ENCODE data around the gene GALM.

Gene GALM

GRCh38 chr2:38763228-38763627 is 97.3 kb downstream of the GALM start:
- Histone ChIP-seq H3K27me3 (ENCODE audit: low read depth, low read length) (no peaks in the 10 kb centered on the region), H3K4me3 (ENCODE audit: low read depth in 1 of 2, low read length in 2 of 2) (no peak overlapping the region), H3K36me3 (ENCODE audit: control insufficient read depth in 1 of 2, insufficient read depth in 2 of 2, low read length in 2 of 2) (no peaks in the 10 kb centered on the region), H3K4me1 (ENCODE audit: control insufficient read depth in 1 of 2, insufficient read depth in 2 of 2, low read length in 2 of 2) (no peaks in the 10 kb centered on the region), H3K27ac (ENCODE audit: low read length) (no peak overlapping the region), H3K9me3 (ENCODE audit: control insufficient read depth in 1 of 2, low read length in 2 of 2) (no peaks in the 10 kb centered on the region)

- no peaks in the 10 kb centered on the region for H3K36me3 ChIP-seq (ENCODE audit: control insufficient read depth in 1 of 2, insufficient read depth in 2 of 2, low read length in 2 of 2)
- no peak overlapping the region for H3K27ac ChIP-seq (ENCODE audit: low read length)
- H3K9me3 ChIP-seq (ENCODE audit: control insufficient read depth in 1 of 2, low read length in 2 of 2), result no peaks in the 10 kb centered on the region
- no peaks in the 10 kb centered on the region for H3K4me1 ChIP-seq (ENCODE audit: control insufficient read depth in 1 of 2, insufficient read depth in 2 of 2, low read length in 2 of 2)
- no peak overlapping the region for H3K4me3 ChIP-seq (ENCODE audit: low read depth in 1 of 2, low read length in 2 of 2)
- no peaks in the 10 kb centered on the region for H3K27me3 ChIP-seq (ENCODE audit: low read depth, low read length)
Observed at GRCh38 chr2:38763728-38764127, 97.8 kb downstream of the GALM start.

- Histone ChIP-seq H3K4me3 (ENCODE audit: low read depth in 1 of 2, low read length in 2 of 2) (no peak overlapping the region), H3K9me3 (ENCODE audit: control insufficient read depth in 1 of 2, low read length in 2 of 2) (no peaks in the 10 kb centered on the region), H3K27ac (ENCODE audit: low read length) (no peak overlapping the region), H3K27me3 (ENCODE audit: low read depth, low read length) (no peaks in the 10 kb centered on the region), H3K4me1 (ENCODE audit: control insufficient read depth in 1 of 2, insufficient read depth in 2 of 2, low read length in 2 of 2) (no peaks in the 10 kb centered on the region), H3K36me3 (ENCODE audit: control insufficient read depth in 1 of 2, insufficient read depth in 2 of 2, low read length in 2 of 2) (no peaks in the 10 kb centered on the region)
Observed at GRCh38 chr2:38765149-38765548, 99.2 kb downstream of the GALM start.

GRCh38 chr2:38765551-38765950 is 99.6 kb downstream of the GALM start:
- no peaks in the 10 kb centered on the region for H3K4me1 ChIP-seq (ENCODE audit: control insufficient read depth in 1 of 2, insufficient read depth in 2 of 2, low read length in 2 of 2)
- H3K27me3 ChIP-seq (ENCODE audit: low read depth, low read length), result no peaks in the 10 kb centered on the region
- H3K9me3 ChIP-seq (ENCODE audit: control insufficient read depth in 1 of 2, low read length in 2 of 2), result no peaks in the 10 kb centered on the region
- H3K4me3 ChIP-seq (ENCODE audit: low read depth in 1 of 2, low read length in 2 of 2), result no peak overlapping the region
- no peaks in the 10 kb centered on the region for H3K36me3 ChIP-seq (ENCODE audit: control insufficient read depth in 1 of 2, insufficient read depth in 2 of 2, low read length in 2 of 2)
- H3K27ac ChIP-seq (ENCODE audit: low read length), result no peak overlapping the region

GRCh38 chr2:38771632-38772031 is 105.7 kb downstream of the GALM start:
- H3K36me3 ChIP-seq (ENCODE audit: control insufficient read depth in 1 of 2, insufficient read depth in 2 of 2, low read length in 2 of 2), result no peaks in the 10 kb centered on the region
- H3K4me1 ChIP-seq (ENCODE audit: control insufficient read depth in 1 of 2, insufficient read depth in 2 of 2, low read length in 2 of 2), result no peaks in the 10 kb centered on the region
- H3K4me3 ChIP-seq (ENCODE audit: low read depth in 1 of 2, low read length in 2 of 2), result no peak overlapping the region
- H3K9me3 ChIP-seq (ENCODE audit: control insufficient read depth in 1 of 2, low read length in 2 of 2), result no peaks in the 10 kb centered on the region
- H3K27ac ChIP-seq (ENCODE audit: low read length), result no peak overlapping the region
- H3K27me3 ChIP-seq (ENCODE audit: low read depth, low read length), result no peaks in the 10 kb centered on the region

GRCh38 chr2:38775097-38775920 is 109.4 kb downstream of the GALM start:
- Histone ChIP-seq H3K9me3 (ENCODE audit: control insufficient read depth in 1 of 2, low read length in 2 of 2) (no peaks in the 10 kb centered on the region), H3K4me1 (ENCODE audit: control insufficient read depth in 1 of 2, insufficient read depth in 2 of 2, low read length in 2 of 2) (peaks cover 0 to 8% of the 10 kb centered on the region in 2 donors), H3K27me3 (ENCODE audit: low read depth, low read length) (no peaks in the 10 kb centered on the region), H3K27ac (ENCODE audit: low read length) (no peak overlapping the region), H3K4me3 (ENCODE audit: low read depth in 1 of 2, low read length in 2 of 2) (no peak overlapping the region), H3K36me3 (ENCODE audit: control insufficient read depth in 1 of 2, insufficient read depth in 2 of 2, low read length in 2 of 2) (no peaks in the 10 kb centered on the region)

GRCh38 chr2:38775921-38776225 is 110.0 kb downstream of the GALM start:
- Histone ChIP-seq H3K27ac (ENCODE audit: low read length) (no peak overlapping the region), H3K4me1 (ENCODE audit: control insufficient read depth in 1 of 2, insufficient read depth in 2 of 2, low read length in 2 of 2) (peaks cover 0 to 8% of the 10 kb centered on the region in 2 donors), H3K36me3 (ENCODE audit: control insufficient read depth in 1 of 2, insufficient read depth in 2 of 2, low read length in 2 of 2) (no peaks in the 10 kb centered on the region), H3K4me3 (ENCODE audit: low read depth in 1 of 2, low read length in 2 of 2) (no peak overlapping the region), H3K27me3 (ENCODE audit: low read depth, low read length) (no peaks in the 10 kb centered on the region), H3K9me3 (ENCODE audit: control insufficient read depth in 1 of 2, low read length in 2 of 2) (no peaks in the 10 kb centered on the region)

- Histone ChIP-seq H3K27ac (ENCODE audit: low read length) (no peak overlapping the region), H3K36me3 (ENCODE audit: control insufficient read depth in 1 of 2, insufficient read depth in 2 of 2, low read length in 2 of 2) (peaks cover 4% of the 10 kb centered on the region in 2 donors), H3K4me1 (ENCODE audit: control insufficient read depth in 1 of 2, insufficient read depth in 2 of 2, low read length in 2 of 2) (peaks cover 0 to 8% of the 10 kb centered on the region in 2 donors), H3K4me3 (ENCODE audit: low read depth in 1 of 2, low read length in 2 of 2) (no peak overlapping the region), H3K9me3 (ENCODE audit: control insufficient read depth in 1 of 2, low read length in 2 of 2) (no peaks in the 10 kb centered on the region), H3K27me3 (ENCODE audit: low read depth, low read length) (no peaks in the 10 kb centered on the region)
Observed at GRCh38 chr2:38776531-38776930, 110.6 kb downstream of the GALM start.

GRCh38 chr2:38778687-38779082 is 112.8 kb downstream of the GALM start:
- Histone ChIP-seq H3K36me3 (ENCODE audit: control insufficient read depth in 1 of 2, insufficient read depth in 2 of 2, low read length in 2 of 2) (peaks cover 8 to 10% of the 10 kb centered on the region in 2 donors), H3K4me3 (ENCODE audit: low read depth in 1 of 2, low read length in 2 of 2) (peak overlapping the region; percentile 95 to 97), H3K9me3 (ENCODE audit: control insufficient read depth in 1 of 2, low read length in 2 of 2) (no peaks in the 10 kb centered on the region), H3K27me3 (ENCODE audit: low read depth, low read length) (no peaks in the 10 kb centered on the region), H3K4me1 (ENCODE audit: control insufficient read depth in 1 of 2, insufficient read depth in 2 of 2, low read length in 2 of 2) (peaks cover 0 to 8% of the 10 kb centered on the region in 2 donors), H3K27ac (ENCODE audit: low read length) (peak overlapping the region; percentile 89)

GRCh38 chr2:38783586-38783985 is 117.7 kb downstream of the GALM start:
- Histone ChIP-seq H3K9me3 (ENCODE audit: control insufficient read depth in 1 of 2, low read length in 2 of 2) (no peaks in the 10 kb centered on the region), H3K4me3 (ENCODE audit: low read depth in 1 of 2, low read length in 2 of 2) (no peak overlapping the region), H3K27me3 (ENCODE audit: low read depth, low read length) (no peaks in the 10 kb centered on the region), H3K36me3 (ENCODE audit: control insufficient read depth in 1 of 2, insufficient read depth in 2 of 2, low read length in 2 of 2) (peaks cover 8 to 10% of the 10 kb centered on the region in 2 donors), H3K27ac (ENCODE audit: low read length) (no peak overlapping the region), H3K4me1 (ENCODE audit: control insufficient read depth in 1 of 2, insufficient read depth in 2 of 2, low read length in 2 of 2) (peaks cover 0 to 6% of the 10 kb centered on the region in 2 donors)
